ENCODE results near the gene ACKR3.

GRCh38 chr2:236574000-236574399 is 4.4 kb downstream of the ACKR3 start:
- TF ChIP-seq CTCF (IDR thresholded peaks at IDR 0.05; ENCODE audit: poor library complexity, severe bottlenecking), result no peak
- no peak for TF ChIP-seq EZH2 (IDR thresholded peaks at IDR 0.05; ENCODE audit: borderline replicate concordance, insufficient read depth, low read length, poor library complexity, severe bottlenecking)
